A673 (cell line): ENCODE results near the gene ITSN1.

ENCODE experiments used
- EZH2 ChIP-seq: fragments of 200-600 bp; sonication (generic); IDR thresholded peaks from 2 replicates; pipeline ENCODE4 v1.6.1; 2017; ENCODE audit warnings: borderline replicate concordance, low read depth, mild to moderate bottlenecking, mixed read lengths, antibody characterized with exemption, low read length; ENCODE audit not compliant: poor library complexity, severe bottlenecking
- TF ChIP-seq, protein P1 (sequence below): fragments of 300-800, 200-600 bp; sonication (generic); conservative IDR thresholded peaks from 2 replicates; pipeline ENCODE4 v1.5.1; 2017; ENCODE audit warnings: low read depth, mild to moderate bottlenecking, antibody characterized with exemption, low read length, moderate library complexity, mixed read lengths

DNA sequence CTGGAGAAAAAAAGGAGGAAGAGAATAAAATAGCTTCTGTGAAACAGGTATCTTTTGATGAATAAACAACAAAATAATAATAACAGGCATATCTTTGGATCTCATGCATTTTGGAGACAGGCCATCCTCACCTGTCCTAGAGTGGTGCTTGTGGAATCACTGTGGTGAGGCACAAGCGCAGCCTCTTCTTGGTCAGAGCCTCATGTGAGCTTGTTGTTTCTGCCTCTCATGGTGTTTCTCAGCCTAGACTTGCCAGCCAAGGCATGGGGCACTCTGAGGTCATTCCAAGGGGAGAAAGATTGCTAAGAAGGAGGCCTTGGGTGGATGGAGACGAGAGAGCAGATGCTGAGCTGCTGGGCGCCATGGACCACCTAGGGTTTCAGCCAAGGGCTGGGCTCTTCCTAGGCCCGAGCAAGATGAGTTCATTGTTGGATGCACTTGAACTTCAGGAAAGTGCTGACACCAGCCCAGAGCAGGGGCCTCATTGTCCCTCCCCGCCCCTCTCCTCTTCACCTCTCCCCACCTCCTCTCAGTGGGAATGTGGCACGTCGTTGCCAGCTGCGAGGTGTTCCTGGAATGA, 223.8 kb downstream of the ITSN1 start:
- TF ChIP-seq, protein P1, sequence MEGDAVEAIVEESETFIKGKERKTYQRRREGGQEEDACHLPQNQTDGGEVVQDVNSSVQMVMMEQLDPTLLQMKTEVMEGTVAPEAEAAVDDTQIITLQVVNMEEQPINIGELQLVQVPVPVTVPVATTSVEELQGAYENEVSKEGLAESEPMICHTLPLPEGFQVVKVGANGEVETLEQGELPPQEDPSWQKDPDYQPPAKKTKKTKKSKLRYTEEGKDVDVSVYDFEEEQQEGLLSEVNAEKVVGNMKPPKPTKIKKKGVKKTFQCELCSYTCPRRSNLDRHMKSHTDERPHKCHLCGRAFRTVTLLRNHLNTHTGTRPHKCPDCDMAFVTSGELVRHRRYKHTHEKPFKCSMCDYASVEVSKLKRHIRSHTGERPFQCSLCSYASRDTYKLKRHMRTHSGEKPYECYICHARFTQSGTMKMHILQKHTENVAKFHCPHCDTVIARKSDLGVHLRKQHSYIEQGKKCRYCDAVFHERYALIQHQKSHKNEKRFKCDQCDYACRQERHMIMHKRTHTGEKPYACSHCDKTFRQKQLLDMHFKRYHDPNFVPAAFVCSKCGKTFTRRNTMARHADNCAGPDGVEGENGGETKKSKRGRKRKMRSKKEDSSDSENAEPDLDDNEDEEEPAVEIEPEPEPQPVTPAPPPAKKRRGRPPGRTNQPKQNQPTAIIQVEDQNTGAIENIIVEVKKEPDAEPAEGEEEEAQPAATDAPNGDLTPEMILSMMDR = no peak
- no peak for TF ChIP-seq EZH2
